HG03045 (cell line): ENCODE results near the gene LRRC72.
"Not testable (repeated sequence)": the region's sequence is repeated elsewhere in the genome, so short reads cannot be mapped to it uniquely, and the experiment has no call there.

Experiments
- ATAC-seq: cut with Tn5 transposase; IDR thresholded peaks from one replicate; pipeline ENCODE4 v1.9.1; 2021; ENCODE audit warnings: mild to moderate bottlenecking, moderate library complexity; ENCODE audit not compliant: unreplicated experiment

The LRRC72 gene

GRCh38 chr7:16564909-16565426, 38.3 kb downstream of the LRRC72 start:
- ATAC-seq = peak; percentile 67

GRCh38 chr7:16571941-16572340, 45.3 kb downstream of the LRRC72 start:
- no peak for ATAC-seq

DNA sequence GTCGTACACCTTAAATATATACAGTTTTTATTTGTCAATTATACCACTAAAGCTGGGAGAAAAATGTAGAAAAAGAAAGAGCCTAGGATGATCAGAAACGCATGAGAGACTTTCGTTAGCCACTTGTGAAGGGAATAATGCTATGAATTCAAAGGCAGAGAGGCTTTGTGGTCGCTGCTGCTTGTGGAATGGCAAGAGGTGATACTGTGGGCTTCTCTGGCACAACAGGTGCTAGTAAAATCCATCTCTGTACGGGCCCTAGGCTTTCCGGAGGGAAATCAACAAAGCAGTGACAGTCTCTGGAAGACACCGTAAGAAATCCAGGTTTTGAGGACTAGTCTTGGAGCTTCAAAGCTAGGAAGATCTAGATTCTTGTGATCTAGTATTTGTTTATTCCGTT, 52.6 kb downstream of the LRRC72 start:
- ATAC-seq = no peak

DNA sequence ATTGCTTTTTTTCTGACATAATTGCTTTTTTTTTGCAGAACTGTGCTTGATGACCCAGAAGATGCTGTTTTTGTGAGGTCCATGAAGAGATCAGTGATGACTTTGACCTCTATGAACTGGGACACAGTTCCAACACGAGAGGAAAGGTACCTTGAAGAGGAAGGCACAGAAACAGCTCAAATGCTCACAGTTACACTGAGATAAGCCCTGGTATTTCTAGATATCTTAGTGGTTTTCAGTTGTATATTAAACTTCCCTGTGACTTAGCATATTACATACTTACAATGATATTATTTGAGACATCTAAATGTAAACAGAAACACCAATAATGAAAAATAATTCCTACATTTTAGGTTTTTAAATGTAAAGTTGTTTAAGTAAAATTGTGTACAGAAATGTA, 54.7 kb downstream of the LRRC72 start:
- ATAC-seq = no peak

DNA sequence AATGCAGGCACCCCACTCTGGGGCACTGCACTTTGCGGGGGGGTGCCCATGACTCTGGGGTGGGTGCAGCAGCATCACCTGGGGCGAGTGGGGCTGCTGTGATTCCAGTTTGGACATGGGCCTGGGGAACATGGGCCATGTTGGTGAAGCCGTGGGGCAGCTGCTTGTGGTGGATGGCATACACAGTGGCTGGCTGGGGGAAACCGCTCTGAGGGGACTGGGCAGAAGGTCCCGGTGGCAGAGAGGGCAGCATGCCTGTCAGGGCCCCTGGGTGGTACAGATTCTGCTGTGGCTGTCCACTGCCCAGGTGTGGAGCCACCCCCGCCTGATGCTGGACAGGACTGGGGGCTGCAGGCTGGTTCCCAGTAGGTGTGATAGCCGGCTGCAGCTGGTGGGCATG, 57.2 kb downstream of the LRRC72 start:
- no peak for ATAC-seq

- no peak for ATAC-seq
Observed at GRCh38 chr7:16585540-16585939, 58.9 kb downstream of the LRRC72 start.

- no peak for ATAC-seq
Observed at GRCh38 chr7:16586081-16586874, 59.7 kb downstream of the LRRC72 start.

DNA sequence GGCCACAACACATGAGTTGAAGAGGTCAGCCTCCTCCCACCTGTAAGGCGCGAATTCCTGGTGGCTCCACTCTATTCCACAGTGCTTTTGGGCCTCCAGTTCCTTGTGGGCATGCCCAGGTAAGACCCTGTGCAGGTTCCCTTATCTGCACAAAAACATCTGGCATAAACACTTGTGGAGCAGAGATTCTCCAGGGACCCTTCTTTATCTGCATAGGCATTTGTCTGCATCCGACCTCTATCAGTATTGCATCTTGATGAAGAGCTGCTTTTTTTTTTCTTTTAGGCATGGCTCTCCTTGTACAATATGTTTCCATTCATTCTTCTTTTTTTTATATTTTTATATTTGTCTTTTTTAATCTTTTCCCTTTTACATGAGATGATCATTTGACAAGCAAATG, 60.5 kb downstream of the LRRC72 start:
- ATAC-seq = no peak

- ATAC-seq = no peak
Observed at GRCh38 chr7:16587790-16588189, 61.2 kb downstream of the LRRC72 start.

GRCh38 chr7:16589881-16590280, 63.3 kb downstream of the LRRC72 start:
- ATAC-seq = no peak

GRCh38 chr7:16590424-16590823, 63.8 kb downstream of the LRRC72 start:
- ATAC-seq = no peak

GRCh38 chr7:16592395-16592794, 65.8 kb downstream of the LRRC72 start:
- no peak for ATAC-seq

GRCh38 chr7:16594061-16594460, 67.4 kb downstream of the LRRC72 start:
- ATAC-seq = no peak

GRCh38 chr7:16594676-16595075, 68.1 kb downstream of the LRRC72 start:
- ATAC-seq = no peak

DNA sequence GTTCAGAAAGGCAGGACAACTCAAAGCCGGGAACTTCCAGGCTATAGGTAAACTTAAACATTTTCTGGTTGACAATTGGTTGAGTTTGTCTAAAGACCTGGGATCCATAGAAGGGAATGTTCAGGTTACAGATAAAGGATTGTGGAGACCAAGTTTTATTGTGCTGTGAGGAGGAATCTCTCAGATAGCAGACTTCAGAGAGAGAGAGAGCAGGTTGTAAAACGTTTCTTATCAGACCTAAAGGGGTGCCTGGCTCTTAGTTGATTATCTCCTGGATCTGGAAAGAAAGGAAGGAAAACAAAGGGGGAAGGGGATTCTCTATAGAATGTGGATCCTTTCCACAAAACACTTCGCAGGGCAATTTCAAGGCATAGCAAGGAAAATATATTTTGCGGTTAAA, 69.0 kb downstream of the LRRC72 start:
- not testable (repeated sequence) for ATAC-seq

DNA sequence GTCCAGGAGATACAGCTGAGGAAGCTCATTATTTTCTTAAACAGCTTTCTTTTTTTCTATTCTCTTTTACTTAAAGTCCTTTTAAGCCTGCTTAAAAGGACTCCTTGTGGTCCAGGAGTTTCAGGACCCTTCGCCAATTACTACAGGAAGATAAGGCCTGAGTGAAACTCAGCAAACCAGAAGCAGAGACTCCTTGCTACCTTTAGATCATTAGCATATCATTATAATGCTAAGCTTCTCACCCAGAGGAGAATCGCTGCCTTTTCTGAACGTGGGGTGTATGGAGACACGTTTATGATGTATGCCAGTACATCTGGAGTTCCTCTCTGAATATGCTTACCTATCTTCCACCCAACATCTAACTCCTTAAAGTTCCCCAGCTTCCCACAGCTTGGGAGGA, 71.4 kb downstream of the LRRC72 start:
- no peak for ATAC-seq

GRCh38 chr7:16599860-16600259, 73.2 kb downstream of the LRRC72 start:
- ATAC-seq = no peak

DNA sequence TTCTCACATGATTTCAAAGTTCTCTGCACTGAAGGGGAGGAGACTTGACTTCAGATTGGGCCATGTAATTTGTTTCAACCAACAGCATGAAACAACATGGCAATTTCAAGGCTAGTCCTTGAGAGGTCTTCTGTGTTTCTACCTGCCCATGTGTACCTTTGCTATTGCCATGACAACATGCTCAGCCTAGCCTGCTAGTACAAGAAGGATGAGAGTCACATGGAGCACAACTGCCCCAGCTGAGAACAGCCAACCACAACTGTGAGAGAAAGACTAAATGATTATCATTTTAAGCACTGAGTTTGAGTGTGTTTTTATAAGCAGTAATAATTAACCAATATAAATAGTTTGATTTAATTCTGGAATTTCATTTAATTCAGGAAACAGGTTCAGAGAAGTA, 77.0 kb downstream of the LRRC72 start:
- ATAC-seq = no peak

GRCh38 chr7:16604054-16604453, 77.4 kb downstream of the LRRC72 start:
- ATAC-seq = no peak

- no peak for ATAC-seq
Observed at GRCh38 chr7:16606704-16607103, 80.1 kb downstream of the LRRC72 start.

DNA sequence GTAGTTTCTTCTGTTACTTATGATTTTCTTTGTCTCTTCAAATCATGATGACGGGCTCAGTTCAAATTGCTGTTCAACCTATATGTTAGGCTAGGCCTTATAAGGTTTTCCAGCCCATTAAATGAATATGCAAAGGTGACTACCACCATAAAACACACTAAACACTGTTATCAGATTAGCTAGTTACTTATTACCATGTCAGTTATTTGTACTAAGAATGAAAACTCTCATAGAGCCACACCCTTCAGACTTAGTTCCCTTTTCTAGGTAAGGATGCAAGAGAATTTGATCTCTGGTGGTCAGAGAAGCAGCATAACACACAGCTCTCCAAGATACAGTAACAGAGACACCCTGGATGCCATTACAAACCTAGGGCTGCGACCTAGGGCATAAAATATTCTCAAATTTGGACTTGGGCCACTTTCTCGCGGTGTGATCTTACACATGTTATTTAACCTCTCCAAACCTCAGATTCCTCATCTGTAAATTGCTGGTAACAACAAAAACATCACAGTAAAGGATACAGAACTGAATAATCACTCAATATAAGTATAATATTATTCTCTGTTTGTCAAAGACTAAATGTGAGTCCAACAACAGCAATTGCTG, 83.3 kb downstream of the LRRC72 start:
- peak; percentile 55 for ATAC-seq

- no peak for ATAC-seq
Observed at GRCh38 chr7:16611711-16612110, 85.1 kb downstream of the LRRC72 start.
